Ovary (tissue), 9 donors: ENCODE measurements around the gene STX8. TPM values are rescaled to one million over a fixed set of nuclear protein-coding genes. Genes with fewer than 3 reads are reported as not detected.

Source experiments
- DNase-seq, 5 donors: peaks; one replicate each; pipeline ENCODE4 v3.0.0-alpha.2; 2019 to 2020
- H3K27ac ChIP-seq, 2 donors: fragments of 200-600 bp; one replicate each; pipeline versions ENCODE4 v1.5.1 to v1.8.0; 2019 to 2022
- H3K27me3 ChIP-seq: fragments of 200-600 bp; one replicate; pipeline ENCODE4 v1.8.0; 2022
- H3K36me3 ChIP-seq: fragments of 200-600 bp; sonication (generic); one replicate; pipeline ENCODE4 v1.5.1; 2019
- H3K4me1 ChIP-seq: one replicate; pipeline ENCODE4 v1.8.1; 2013; ENCODE audit warnings: mild to moderate bottlenecking, moderate library complexity; ENCODE audit not compliant: insufficient read depth
- H3K4me3 ChIP-seq: fragments of 200-600 bp; sonication (generic); one replicate; pipeline ENCODE4 v1.5.1; 2017
- H3K9me3 ChIP-seq, 2 donors: fragments of 200-600 bp in 1 of 2; sonication (generic) in 1 of 2; one replicate each; pipeline versions ENCODE4 v1.5.1 to v1.8.1; 2013 to 2019; ENCODE audit warnings: mild to moderate bottlenecking in 1 of 2, moderate library complexity in 1 of 2
- CTCF ChIP-seq, 3 donors: fragments of 450-650 bp in 2 of 3; fragments of 200-600 bp in 1 of 3; IDR thresholded peaks; one replicate each; pipeline versions ENCODE4 v1.5.1 to v1.8.0; 2016 to 2022; ENCODE audit warnings: antibody characterized with exemption in 3 of 3, mild to moderate bottlenecking in 1 of 3
- EP300 ChIP-seq: sonication (generic); formaldehyde crosslinking; IDR thresholded peaks from one replicate; pipeline ENCODE4 v1.6.1; 2017; ENCODE audit warnings: antibody characterized with exemption
- POLR2A ChIP-seq: fragments of 450-650 bp; IDR thresholded peaks from one replicate; pipeline ENCODE4 v1.6.1; 2017; ENCODE audit warnings: antibody characterized with exemption, mild to moderate bottlenecking, moderate library complexity
- WGBS, 3 donors: extraction: QIAGEN DNeasy Blood & Tissue Kit in 1 of 3; methylation state at CpG; one replicate each; pipeline versions ENCODE4 v1.1.5 to v1.1.7; 2013 to 2017; 5-methylcytosine and 5-hydroxymethylcytosine counted together
- intact Hi-C, 4 donors: fragments of 100-400 bp; cut with DNase I; formaldehyde crosslinking; loops; one replicate each; pipeline versions ENCODE4 v1.11.0 to v1.15.1; 2022 to 2023
- polyA plus RNA-seq, 2 donors: library from polyadenylated mRNA; stranded (reverse); fragments of 200-250 nt in 1 of 2; fragments of 350-450 nt in 1 of 2; fragmentation: Illumina TruSeq in 1 of 2; extraction: RNeasy Lipid Tissue Mini Kit (QIAGEN cat#74804) in 1 of 2; gene quantifications; one replicate each; pipeline ENCODE4 v1.2.3, GENCODE V29; 2013 to 2014
- total RNA-seq, 7 donors: library from RNA; depleted of rRNA in 2 of 7; stranded (reverse); fragments of >200 nt in 2 of 7; fragmentation: NEBNext Ultra II Directional in 3 of 7; extraction: Animal tissue kit (Norgen Biotek cat#: 25700) in 3 of 7; gene quantifications; one replicate each; pipeline versions ENCODE4 v1.1.0 to v1.2.4, GENCODE V29; 2016 to 2023
- donor health status: DM: no; HTN: no; CAD: no; lungs with moderate emphysema.
- donor health status: DM: no; HTN: no; CAD: no.
- donor health status: Bipolar disorder and iron deficiency.
- donor health status: DM: yes; HTN: yes; CAD: no.
- donor health status: DM: no; HTN: no; CAD: no.
- donor health status: DM: yes; HTN: yes; CAD: no.

The STX8 gene
- total and polyA plus RNA-seq, 9 donors = 37.6 to 112 (median 53.8) TPM

GRCh38 chr17:9331279-9332131 is 244.1 kb downstream of the STX8 start:
- no peak for TF ChIP-seq POLR2A
- TF ChIP-seq CTCF (IDR thresholded peaks at IDR 0.05) = no peak
- TF ChIP-seq EP300 = no peak
- 90 to 92% (median 91%) methylated on average over 16 of the region's 16 CpGs for WGBS, 3 donors
- no peaks in the 10 kb centered on the region for H3K36me3 ChIP-seq
- no peak overlapping the region for H3K27ac ChIP-seq
- no peak for DNase-seq
- H3K9me3 ChIP-seq = no peaks in the 10 kb centered on the region
- no peaks in the 10 kb centered on the region for H3K27me3 ChIP-seq
- H3K4me1 ChIP-seq = no peaks in the 10 kb centered on the region
- intact Hi-C loops = no loop called here
- H3K4me3 ChIP-seq = no peak overlapping the region

GRCh38 chr17:9330611-9331271 is 244.9 kb downstream of the STX8 start:
- no peaks in the 10 kb centered on the region for H3K27me3 ChIP-seq
- H3K4me1 ChIP-seq = no peaks in the 10 kb centered on the region
- intact Hi-C loops = no loop called here
- H3K27ac ChIP-seq = no peak overlapping the region
- no peak for DNase-seq
- no peaks in the 10 kb centered on the region for H3K36me3 ChIP-seq
- H3K9me3 ChIP-seq = no peaks in the 10 kb centered on the region
- no peak for TF ChIP-seq POLR2A
- no peak for TF ChIP-seq CTCF (IDR thresholded peaks at IDR 0.05)
- no peak for TF ChIP-seq EP300
- WGBS, 3 donors = 90 to 94% (median 92%) methylated on average over 21 of the region's 21 CpGs
- no peak overlapping the region for H3K4me3 ChIP-seq

GRCh38 chr17:9330141-9330540 is 245.5 kb downstream of the STX8 start:
- TF ChIP-seq CTCF (IDR thresholded peaks at IDR 0.05) = no peak
- no peak for TF ChIP-seq EP300
- no peak for TF ChIP-seq POLR2A
- Histone ChIP-seq H3K4me3 (no peak overlapping the region), H3K9me3 (no peaks in the 10 kb centered on the region), H3K4me1 (no peaks in the 10 kb centered on the region), H3K27me3 (no peaks in the 10 kb centered on the region), H3K36me3 (no peaks in the 10 kb centered on the region), H3K27ac (no peak overlapping the region)
- WGBS, 3 donors = 78 to 94% (median 85%) methylated on average over 5 of the region's 5 CpGs
- intact Hi-C loops = no loop called here
- no peak for DNase-seq

- whole genome bisulfite sequencing, 3 donors = 80 to 86% (median 83%) methylated on average over 9 of the region's 9 CpGs
- no peaks in the 10 kb centered on the region for H3K27me3 ChIP-seq
Measured at GRCh38 chr17:9329251-9329921, 246.2 kb downstream of the STX8 start.

More at GRCh38 chr17:9329251-9329921, 246.2 kb downstream of the STX8 start:
- TF ChIP-seq POLR2A (no peak), CTCF (IDR thresholded peaks at IDR 0.05) (no peak), EP300 (no peak)
- no peak for DNase-seq
- Histone ChIP-seq H3K36me3 (no peaks in the 10 kb centered on the region), H3K9me3 (no peaks in the 10 kb centered on the region), H3K4me3 (no peak overlapping the region), H3K27ac (no peak overlapping the region), H3K4me1 (no peaks in the 10 kb centered on the region)
- intact Hi-C loops = no loop called here
